Panc1 (cell line): Measurements from ENCODE around the gene TBC1D16.

Experiments
- CTCF ChIP-seq: fragments of 450-650 bp; IDR thresholded peaks from 2 replicates; pipeline ENCODE4 v1.5.1; 2017; ENCODE audit warnings: mild to moderate bottlenecking
- REST ChIP-seq, 2 experiments: IDR thresholded peaks; 2 replicates each; pipeline ENCODE4 v1.6.1; 2011 to 2012; ENCODE audit warnings: low read depth in 2 of 2, control low read depth in 1 of 2, low read length in 1 of 2, mild to moderate bottlenecking in 1 of 2, moderate library complexity in 1 of 2; ENCODE audit not compliant: insufficient read depth in 1 of 2

GRCh38 chr17:80050706-80051105 is 15.0 kb upstream of the TBC1D16 start:
- TF ChIP-seq REST (IDR thresholded peaks at IDR 0.05; ENCODE audit: insufficient read depth in 1 of 2, low read depth in 2 of 2, low read length in 1 of 2) (no peak), CTCF (no peak)
